GM18861 (cell line): Measurements from ENCODE around the gene CLEC12A.
"Not testable (repeated sequence)": the region's sequence is repeated elsewhere in the genome, so short reads cannot be mapped to it uniquely, and the experiment has no call there.

Source experiments
- ATAC-seq: cut with Tn5 transposase; IDR thresholded peaks from one replicate; pipeline ENCODE4 v1.9.1; 2021; ENCODE audit not compliant: unreplicated experiment

The CLEC12A gene

DNA sequence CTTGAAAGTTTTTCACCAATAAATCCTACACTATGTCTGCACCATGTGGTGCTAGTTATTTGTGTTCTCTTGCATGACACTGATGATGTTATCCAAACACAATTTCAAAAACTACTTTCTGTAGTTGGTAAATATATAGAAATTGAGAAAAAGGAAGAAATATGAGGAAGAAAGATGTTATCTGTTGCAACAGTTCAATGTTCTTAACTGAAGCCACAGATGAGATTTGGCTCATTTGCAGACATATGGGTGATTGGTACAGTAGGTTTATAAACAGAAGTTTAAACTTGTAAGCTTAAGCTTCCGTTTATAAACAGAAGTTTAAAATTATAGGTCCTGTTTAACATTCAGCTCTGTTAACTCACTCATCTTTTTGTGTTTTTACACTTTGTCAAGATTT, at the start of gene CLEC12A:
CLEC12A (plus strand) TSS at position 229 of the 400 bp plus-strand sequence. CDS start 188 bp downstream, outside the sequence.
- ATAC-seq = no peak

DNA sequence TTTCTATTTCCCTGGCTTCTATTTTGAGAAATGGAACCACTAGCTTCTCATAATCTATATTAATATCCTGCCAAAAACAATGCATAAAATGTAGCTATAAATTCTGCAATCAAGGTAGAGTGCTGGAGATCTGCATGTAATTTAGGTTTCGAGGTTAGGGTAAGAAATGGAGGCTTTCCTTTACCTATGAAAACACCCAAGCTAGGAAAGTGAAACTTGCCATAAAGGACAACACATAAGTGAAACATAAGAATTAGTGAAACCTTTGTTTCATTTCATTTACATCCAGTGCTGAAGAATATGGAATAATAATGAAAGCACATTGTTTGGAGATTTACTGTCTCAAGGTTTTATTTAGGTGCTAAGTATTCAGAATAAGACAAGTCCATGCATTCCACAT, 48.8 kb upstream of the CLEC12A start:
- ATAC-seq = no peak

DNA sequence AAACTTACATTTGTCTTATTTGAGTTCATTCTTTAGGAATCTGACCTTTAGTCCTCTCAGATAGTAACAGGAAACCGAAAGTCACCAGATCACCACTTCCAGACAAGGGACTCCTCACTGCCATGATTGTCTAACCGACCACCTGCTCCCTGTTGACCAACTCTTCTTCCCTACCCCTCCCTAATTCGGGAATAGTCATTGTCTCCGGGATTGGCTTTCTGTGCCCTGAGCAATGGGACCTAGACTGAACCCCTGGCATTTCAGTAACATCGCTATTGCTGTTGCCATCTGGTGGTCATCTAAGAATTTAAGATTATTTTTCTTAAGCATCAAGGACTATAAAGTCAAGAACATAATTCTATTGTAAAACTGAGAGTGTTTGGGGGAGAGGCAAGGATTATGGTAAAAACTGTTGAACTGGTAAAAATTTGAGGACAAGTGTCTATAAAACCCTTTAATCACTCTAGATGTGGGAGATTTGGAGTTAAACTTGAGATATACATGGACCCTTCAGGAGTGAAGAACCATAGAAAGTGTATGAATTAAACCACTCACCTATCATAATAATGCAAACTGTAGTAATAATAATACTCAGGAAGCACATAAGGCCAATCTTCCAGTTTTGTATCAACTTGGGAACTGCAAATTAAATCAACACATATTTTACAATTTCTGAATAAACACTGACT, 45.4 kb upstream of the CLEC12A start:
- no peak for ATAC-seq

DNA sequence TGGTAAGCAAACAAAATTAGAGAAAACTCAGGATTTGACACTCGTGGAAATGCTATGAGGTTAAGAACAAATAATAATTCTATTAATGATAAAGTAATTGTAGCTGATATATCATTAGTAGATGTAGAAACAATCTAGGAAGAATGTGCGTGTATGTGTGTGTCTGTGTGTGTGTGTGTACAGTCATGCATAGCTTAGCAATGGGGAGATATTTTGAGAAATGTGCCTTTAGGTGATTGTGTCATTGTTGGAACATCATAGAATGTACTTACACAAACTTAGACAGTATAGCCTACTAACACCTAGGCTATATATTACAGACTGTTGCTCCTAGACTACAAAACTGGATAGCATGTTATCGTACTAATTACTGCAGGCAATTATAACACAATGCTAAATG, 44.3 kb upstream of the CLEC12A start:
- ATAC-seq = no peak

DNA sequence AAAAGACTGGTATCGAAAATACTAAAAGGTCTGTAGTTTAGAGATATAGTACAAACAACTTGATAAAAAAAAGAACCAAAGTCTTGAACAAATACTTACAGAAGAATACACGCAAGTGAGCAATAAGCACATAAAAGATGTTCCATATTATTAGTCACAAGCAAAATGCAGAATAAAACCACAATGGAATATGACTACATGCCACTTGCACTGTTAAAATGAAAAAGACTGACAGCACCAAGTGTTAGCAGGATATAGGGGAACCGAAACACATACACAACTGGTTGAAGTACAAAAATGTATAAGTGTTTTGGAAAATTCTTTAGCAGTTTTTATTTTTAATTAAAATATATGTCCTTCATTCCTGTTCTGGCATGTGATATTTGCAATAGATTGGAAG, 42.6 kb upstream of the CLEC12A start:
- no peak for ATAC-seq

DNA sequence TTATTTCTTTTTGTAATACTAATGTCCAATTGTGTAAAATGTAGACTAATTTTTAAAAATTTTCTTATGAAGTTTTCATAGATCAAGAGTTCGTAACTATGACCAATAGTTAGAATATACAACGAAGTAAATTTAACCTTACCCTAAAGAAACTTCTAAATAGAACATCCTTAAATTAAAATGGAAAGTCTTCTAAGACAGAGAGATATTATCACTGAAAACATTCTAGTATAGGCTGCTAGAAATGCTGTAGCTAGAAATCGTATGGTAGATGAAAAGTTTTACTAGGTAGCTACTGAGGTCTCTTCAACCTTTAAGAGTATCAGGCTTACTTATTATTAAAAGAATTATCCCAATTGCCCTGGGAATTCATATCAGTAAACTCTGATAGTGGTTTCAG, 40.0 kb upstream of the CLEC12A start:
- ATAC-seq = no peak

DNA sequence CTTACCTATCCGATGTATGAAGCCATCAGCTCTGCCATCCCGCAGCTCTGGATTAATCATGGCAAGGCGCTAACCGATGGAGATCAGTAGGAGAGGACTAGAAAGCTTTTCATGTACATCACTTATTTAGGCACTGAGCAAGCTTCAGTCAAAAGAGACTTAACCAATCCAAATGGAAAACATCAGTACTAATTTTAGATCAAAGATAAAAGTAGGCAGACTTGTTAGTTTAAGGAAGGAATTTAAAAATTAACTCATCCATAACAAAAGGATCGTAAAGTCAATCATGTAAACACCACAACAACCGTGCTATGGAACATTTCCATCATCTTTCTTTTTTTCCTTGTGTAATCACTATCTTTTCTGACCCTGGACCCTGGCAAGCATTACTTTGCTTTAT, 38.9 kb upstream of the CLEC12A start, which contains the start of gene CLEC2A:
CLEC2A (minus strand) TSS at position 101 of the 400 bp plus-strand sequence; CDS start at position 60, 41 bp downstream.
- no peak for ATAC-seq

DNA sequence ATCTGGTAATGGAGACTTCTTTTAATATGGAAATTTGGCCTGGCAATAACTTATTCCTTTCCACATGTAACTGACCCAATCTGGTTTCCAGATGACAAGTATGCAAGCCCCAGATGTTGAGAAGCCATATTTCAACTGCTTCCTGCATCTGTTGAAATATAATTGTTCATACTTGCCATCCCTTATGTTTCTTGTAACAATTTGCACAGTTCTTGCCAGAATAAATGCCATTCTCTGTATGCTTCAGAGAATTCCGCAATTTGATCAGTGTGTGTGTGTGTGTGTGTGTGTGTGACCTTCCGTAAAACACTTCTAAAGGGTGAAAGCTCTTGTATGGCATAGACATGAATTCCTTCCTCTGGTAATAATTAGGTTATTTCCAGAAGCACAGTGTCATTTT, 37.3 kb upstream of the CLEC12A start:
- no peak for ATAC-seq

DNA sequence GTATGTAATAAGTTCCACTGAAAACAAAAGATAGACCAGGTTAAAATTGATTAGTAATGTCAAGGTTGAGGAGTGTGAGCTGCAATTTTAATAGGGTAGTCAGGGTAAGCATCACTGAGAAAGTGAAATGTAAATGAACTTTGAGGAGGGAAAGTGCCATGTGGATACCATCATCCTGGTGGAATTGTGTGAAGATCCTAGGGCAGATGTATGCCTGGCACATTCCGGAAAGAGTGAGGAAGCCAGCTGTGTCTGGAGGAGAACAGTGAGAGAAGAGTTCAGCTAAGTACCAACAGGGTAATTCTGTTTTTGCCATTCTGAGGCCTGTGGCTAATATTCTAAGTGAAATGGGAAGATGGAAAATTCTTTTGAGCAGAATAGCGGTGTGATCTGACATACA, 36.2 kb upstream of the CLEC12A start:
- ATAC-seq = no peak

DNA sequence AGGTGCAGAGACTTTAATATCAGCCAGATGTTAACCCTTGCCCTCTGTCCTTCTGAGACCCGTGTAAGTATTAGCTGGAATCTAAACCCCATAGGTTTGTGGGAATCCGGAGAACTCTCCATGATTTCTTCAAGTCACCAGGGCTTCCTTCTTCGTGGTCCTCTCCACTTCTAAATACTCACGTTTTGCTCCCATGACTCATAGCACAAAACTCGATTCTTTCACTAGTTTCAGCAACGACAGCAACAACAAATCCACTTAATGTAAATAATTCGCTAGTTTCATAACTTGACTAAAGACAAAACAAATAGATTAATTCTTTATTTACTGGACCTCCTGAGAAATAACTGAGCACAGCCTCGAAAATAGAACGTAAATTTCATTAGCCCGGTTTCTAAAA, 34.6 kb upstream of the CLEC12A start:
- no peak for ATAC-seq

DNA sequence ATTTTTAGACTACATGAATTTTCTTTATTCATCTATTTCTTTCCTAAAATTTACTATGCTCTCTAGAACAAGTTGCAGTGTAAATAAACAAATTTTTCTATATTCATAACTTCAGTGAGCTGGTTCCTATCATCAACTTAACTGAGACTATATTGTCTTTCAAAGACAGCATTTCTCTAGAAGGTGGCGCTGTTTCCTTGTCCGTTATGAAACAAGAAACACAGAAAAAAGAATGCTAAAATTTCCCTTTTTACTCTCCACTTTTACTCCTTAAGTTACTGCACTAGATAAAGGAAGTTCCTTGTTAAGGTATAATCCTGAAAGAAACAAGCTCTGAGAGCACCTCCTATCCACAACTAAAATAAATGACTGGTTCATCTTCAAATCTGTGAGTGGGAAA, 30.8 kb upstream of the CLEC12A start:
- no peak for ATAC-seq

DNA sequence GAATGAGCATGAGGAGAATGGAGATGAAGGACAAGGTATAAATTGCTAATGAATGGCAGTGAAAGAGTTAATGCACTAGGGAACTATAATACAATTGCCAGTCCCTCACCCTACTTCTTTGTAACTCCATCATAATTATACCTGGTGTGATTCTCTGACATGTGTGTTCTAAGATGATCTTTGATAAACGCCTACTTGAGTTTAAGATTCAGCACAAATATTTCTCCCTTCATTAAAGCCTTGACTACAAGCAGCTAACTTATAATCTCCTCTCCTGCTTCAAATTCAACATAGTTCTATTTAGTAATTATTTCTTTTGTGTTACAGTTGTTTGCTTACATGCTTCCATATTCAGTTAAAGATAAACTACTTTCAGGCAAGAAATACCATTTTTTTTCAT, 29.4 kb upstream of the CLEC12A start:
- ATAC-seq = no peak

DNA sequence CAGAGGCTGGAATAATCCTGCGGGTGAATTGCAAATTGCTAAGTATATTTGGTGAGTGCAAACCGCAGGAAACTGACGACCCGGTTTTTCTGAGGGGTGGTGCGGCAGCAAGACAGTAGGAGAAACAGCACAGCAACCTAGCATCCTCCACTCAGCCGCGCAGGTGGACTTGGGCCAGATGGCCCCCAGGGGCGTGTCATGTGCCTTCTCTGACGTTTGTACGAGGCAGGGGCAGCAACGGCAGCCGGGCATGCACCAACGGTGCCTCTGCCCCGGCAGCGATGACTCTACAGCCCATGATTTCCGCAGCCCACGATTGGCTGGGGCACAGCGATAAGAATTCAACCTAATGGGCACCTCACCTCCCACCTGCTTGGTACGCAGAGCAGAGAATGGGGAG, 28.0 kb upstream of the CLEC12A start:
- peak; percentile 52 for ATAC-seq

DNA sequence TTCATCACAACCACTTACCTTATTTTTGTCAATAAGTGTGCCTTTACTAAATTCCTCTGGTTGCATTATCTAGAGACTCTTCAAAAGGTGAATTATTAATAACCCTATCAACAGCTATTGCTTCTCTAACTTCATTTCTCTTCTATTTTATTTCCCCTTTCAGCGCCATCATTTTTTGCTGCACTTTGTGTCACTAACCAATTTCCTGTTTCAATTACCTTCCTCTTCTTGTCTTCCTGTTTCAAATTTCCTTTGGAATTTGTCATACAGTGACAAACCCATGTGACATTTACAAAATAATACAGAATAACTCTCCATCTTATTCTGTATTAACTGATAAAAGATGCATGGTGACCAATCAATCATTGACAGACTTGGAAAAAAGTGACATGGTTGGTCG, 26.8 kb upstream of the CLEC12A start:
- no peak for ATAC-seq

DNA sequence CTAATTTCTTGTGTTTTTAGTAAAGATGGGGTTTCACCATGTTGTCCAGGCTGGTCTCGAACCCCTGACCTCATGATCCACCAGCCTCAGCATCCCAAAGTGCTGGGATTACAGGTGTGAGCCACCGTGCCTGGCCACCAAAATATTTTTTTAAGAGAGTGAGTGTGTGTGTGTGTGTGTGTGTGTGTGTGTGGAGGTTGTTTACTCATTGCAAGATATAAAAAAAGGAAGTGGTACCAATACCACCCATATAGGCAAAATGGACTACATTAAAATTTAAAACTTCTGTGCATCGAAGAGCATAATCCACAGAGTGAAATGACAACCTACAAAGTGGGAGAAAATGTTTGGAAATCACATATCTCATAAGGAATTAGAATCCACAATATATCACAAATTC, 23.5 kb upstream of the CLEC12A start:
- ATAC-seq = no peak

DNA sequence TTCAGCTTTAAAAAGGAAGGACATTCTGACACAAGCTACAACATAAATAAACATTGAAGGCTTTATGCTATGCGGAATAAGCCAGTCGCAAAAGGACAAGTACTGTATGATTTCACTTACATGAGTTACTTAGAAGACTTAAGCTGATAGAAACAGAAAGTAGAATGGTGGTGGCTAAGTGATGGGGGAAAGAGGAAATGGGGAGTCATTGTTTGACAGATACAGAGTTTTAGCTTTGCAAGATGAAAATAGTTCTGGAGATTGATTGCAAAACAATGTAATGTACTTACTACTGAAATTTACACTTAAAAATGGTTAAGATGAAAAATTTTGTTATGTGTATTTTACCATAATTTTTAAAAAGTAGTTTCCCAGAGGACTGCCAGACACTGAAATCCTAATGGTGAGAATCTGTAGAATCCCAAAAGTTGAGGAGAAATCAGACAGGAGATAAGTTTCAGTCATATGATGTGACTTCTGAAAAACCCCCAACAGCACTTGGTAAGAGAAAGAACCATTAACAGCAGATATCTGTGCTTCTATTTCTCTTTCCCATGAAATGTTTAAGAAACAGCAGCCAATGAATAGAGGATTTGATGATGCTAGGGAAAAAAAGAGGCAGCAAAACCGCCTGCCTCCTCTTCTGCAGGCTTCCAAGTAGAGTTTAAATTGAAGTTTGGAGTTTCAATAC, 22.5 kb upstream of the CLEC12A start:
- peak; percentile 94 for ATAC-seq

DNA sequence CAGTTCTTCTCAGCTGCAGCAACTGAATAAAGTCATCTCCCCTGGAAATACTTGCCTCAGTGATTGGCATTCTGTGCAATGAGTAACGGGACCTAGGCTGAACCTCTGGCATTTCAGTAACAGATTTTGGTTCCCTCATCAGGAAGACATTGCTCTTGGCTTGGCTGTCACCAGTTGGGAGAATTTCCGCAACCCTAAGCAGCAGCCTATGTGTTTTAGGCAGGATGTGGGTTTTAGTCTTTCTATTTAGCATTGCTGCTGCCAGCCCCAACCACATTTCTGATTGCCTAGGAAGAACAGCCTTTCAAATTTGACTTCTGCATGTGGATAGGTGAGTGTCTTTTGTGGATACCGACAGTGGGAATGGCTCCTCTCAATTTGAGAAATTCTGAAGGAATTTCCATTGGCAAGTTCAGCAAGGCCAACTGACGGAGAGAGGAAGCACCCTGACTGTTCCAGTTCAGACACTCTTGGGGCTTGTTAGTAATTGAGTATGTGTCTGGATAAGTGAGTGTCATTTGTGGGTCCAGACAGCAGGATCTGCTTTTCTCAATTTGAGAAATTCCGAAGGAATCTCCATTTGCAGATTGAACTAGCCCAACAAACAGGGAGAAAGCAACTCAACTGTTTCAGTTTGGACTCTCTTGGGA, 20.1 kb upstream of the CLEC12A start:
- no peak for ATAC-seq

DNA sequence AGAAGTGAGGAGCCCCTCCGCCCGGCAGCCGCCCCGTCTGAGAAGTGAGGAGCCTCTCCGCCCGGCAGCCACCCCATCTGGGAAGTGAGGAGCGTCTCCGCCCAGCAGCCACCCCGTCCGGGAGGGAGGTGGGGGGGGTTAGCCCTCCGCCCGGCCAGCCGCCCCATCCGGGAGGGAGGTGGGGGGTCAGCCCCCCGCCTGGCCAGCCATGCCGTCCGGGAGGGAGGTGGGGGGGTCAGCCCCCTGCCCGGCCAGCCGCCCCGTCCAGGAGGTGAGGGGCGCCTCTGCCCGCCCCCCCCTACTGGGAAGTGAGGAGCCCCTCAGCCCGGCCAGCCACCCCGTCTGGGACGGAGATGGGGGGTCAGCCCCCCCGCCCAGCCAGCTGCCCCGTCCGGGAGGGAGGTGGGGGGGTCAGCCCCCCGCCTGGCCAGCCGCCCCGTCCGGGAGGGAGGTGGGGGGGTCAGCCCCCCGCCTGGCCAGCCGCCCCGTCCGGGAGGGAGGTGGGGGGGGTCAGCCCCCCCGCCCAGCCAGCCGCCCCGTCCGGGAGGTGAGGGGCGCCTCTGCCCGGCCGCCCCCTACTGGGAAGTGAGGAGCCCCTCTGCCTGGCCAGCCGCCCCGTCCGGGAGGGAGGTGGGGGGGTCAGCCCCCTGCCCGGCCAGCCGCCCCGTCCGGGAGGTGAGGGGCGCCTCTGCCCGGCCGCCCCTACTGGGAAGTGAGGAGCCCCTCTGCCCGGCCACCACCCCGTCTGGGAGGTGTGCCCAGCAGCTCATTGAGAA, 18.1 kb upstream of the CLEC12A start:
- not testable (repeated sequence) for ATAC-seq

DNA sequence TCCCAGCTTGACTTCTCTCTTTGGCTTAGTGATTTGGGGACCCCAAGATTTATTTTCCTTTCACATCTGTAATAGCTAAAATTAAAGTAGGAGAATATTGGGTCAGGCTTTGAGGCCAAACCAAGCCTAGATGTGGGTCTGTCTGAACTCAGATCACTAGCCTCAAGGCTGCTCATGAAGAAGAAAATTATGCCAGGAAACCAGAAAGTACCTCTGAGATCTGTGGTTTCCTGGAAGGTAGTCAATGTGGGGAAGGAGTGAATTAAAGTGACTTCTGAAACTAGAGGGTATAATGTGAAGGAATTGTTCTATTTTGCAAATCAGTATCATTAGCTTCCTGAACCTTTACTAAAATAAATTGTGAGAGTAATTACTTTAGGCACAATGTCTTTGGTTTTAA, 13.4 kb upstream of the CLEC12A start:
- no peak for ATAC-seq

DNA sequence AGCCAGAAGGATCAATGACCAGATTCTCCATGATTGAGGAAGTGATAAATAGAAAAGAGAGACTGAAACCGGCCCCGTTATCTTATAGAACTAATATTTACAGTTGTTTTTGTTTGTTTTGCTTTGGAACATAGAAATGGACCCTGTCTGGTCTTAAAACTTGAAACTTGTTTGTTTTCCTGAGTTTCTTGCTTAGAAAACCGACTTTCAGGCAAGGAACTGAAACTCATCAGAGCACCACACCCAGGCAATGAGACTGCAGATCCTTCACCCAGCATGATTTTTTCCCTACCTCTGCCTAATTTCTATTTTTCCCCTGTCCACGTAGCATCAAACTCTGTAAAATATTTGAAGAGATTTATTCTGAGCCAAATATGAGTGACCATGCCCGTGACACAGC, 10.6 kb upstream of the CLEC12A start:
- ATAC-seq = no peak

DNA sequence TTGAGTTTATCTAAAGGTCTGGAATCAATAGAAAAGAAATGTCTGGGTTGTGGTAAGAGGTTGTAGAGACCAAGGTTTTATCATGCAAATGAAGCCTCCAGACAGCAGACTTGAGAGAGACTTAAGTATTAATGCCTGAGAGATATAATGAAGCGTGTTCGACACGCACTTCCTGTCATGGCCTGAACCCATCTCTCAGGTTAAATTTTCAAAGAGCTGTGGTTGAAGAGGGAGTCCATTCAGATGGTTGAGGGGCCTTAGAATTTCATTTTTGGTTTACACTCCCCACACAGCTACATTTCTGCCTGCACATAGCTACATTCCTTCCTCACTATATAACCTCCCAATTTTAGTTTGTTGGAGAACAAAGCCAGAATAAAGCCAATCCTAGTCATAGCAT, 10.1 kb upstream of the CLEC12A start:
- ATAC-seq = peak; percentile 93
